Mesendoderm (in vitro differentiated cells): ENCODE measurements around the gene FRAS1.
A peak's percentile ranks its signal among the peaks of the same experiment; 100 is the strongest.

ENCODE experiments used
- DNase-seq: peaks from one replicate; pipeline ENCODE4 v3.0.0; 2013
- H2AK5ac ChIP-seq: 2 replicates; pipeline ENCODE4 v1.6.1; 2013; ENCODE audit warnings: low read length, inconsistent platforms
- H2BK120ac ChIP-seq: 2 replicates; pipeline ENCODE4 v1.6.1; 2013; ENCODE audit warnings: low read depth, mild to moderate bottlenecking, low read length, moderate library complexity, mixed read lengths
- H2BK15ac ChIP-seq: replicated peaks from 2 replicates; pipeline ENCODE4 v1.6.1; 2013; ENCODE audit warnings: low read depth, mild to moderate bottlenecking, moderate library complexity
- H2BK5ac ChIP-seq: 2 replicates; pipeline ENCODE4 v1.6.1; 2013; ENCODE audit warnings: low read length, inconsistent platforms
- H3K18ac ChIP-seq: 2 replicates; pipeline ENCODE4 v1.6.1; 2013; ENCODE audit warnings: mild to moderate bottlenecking, low read length, mixed read lengths
- H3K23ac ChIP-seq: one replicate; pipeline ENCODE4 v1.6.1; 2013; ENCODE audit warnings: low read length
- H3K27ac ChIP-seq: 2 replicates; pipeline ENCODE4 v1.5.1; 2013; ENCODE audit warnings: low read depth, mild to moderate bottlenecking, inconsistent platforms, low read length, moderate library complexity
- H3K27me3 ChIP-seq: 2 replicates; pipeline ENCODE4 v1.6.1; 2013; ENCODE audit warnings: low read length, control low read depth, mild to moderate bottlenecking, inconsistent platforms; ENCODE audit not compliant: insufficient read depth, poor library complexity
- H3K36me3 ChIP-seq: 2 replicates; pipeline ENCODE4 v1.6.1; 2013; ENCODE audit warnings: low read length, inconsistent platforms; ENCODE audit not compliant: control insufficient read depth, insufficient read depth
- H3K4ac ChIP-seq: one replicate; pipeline ENCODE4 v1.6.1; 2013; ENCODE audit warnings: low read depth, mild to moderate bottlenecking, low read length, moderate library complexity
- H3K4me1 ChIP-seq: 2 replicates; pipeline ENCODE4 v1.6.1; 2013; ENCODE audit warnings: low read depth, low read length, inconsistent platforms; ENCODE audit not compliant: control insufficient read depth
- H3K4me2 ChIP-seq: 2 replicates; pipeline ENCODE4 v1.6.1; 2013; ENCODE audit warnings: low read length
- H3K4me3 ChIP-seq: 2 replicates; pipeline ENCODE4 v1.5.1; 2013; ENCODE audit warnings: mild to moderate bottlenecking, low read length
- H3K56ac ChIP-seq: one replicate; pipeline ENCODE4 v1.6.1; 2013; ENCODE audit warnings: low read length
- H3K79me1 ChIP-seq: 2 replicates; pipeline ENCODE4 v1.6.1; 2013; ENCODE audit warnings: low read length, inconsistent platforms
- H3K79me2 ChIP-seq: 2 replicates; pipeline ENCODE4 v1.6.1; 2013; ENCODE audit warnings: mild to moderate bottlenecking, low read length; ENCODE audit not compliant: control insufficient read depth, insufficient read depth
- H3K9ac ChIP-seq: 2 replicates; pipeline ENCODE4 v1.6.1; 2013; ENCODE audit warnings: low read length, inconsistent platforms
- H4K5ac ChIP-seq: one replicate; pipeline ENCODE4 v1.6.1; 2013; ENCODE audit warnings: low read length
- H4K8ac ChIP-seq: one replicate; pipeline ENCODE4 v1.6.1; 2013; ENCODE audit warnings: low read depth, mild to moderate bottlenecking, control low read depth, low read length, moderate library complexity
- WGBS: extraction: QIAGEN DNeasy Blood & Tissue Kit; methylation state at CpG from one replicate; pipeline ENCODE4 v1.1.7; 2013; ENCODE audit warnings: low lambda C conversion rate, missing lambda C conversion rate; ENCODE audit not compliant: insufficient coverage; ENCODE audit errors: extremely low coverage; 5-methylcytosine and 5-hydroxymethylcytosine counted together

Gene FRAS1

GRCh38 chr4:78423790-78424189 is 366.7 kb downstream of the FRAS1 start:
- H3K23ac ChIP-seq: no peak overlapping the region

GRCh38 chr4:78424461-78424860 is 367.3 kb downstream of the FRAS1 start:
- Histone ChIP-seq H3K36me3 (peaks cover 4% of the 10 kb centered on the region), H3K4me2 (no peak overlapping the region), H3K18ac (no peak overlapping the region), H3K4ac (no peak overlapping the region), H3K79me2 (no peaks in the 10 kb centered on the region), H2BK120ac (no peak overlapping the region), H4K5ac (no peak overlapping the region), H3K4me3 (no peak overlapping the region), H3K4me1 (no peaks in the 10 kb centered on the region), H3K79me1 (no peaks in the 10 kb centered on the region), H2BK5ac (no peak overlapping the region), H3K27me3 (no peaks in the 10 kb centered on the region), H4K8ac (no peak overlapping the region), H3K27ac (no peak overlapping the region), H2BK15ac (no peak overlapping the region), H3K56ac (no peak overlapping the region), H2AK5ac (no peak overlapping the region), H3K9ac (no peak overlapping the region), H3K23ac (no peak overlapping the region)
- DNase-seq: no peak

More at GRCh38 chr4:78423790-78424189, 366.7 kb downstream of the FRAS1 start:
- H3K4ac ChIP-seq: no peak overlapping the region
- no peak overlapping the region for H3K56ac ChIP-seq
- no peaks in the 10 kb centered on the region for H3K79me2 ChIP-seq
- no peak overlapping the region for H3K4me2 ChIP-seq
- H3K27me3 ChIP-seq: no peaks in the 10 kb centered on the region
- H3K9ac ChIP-seq: no peak overlapping the region
- H4K5ac ChIP-seq: no peak overlapping the region
- no peak overlapping the region for H2BK120ac ChIP-seq
- H2BK5ac ChIP-seq: no peak overlapping the region
- no peak overlapping the region for H2BK15ac ChIP-seq
- DNase-seq: no peak
- no peaks in the 10 kb centered on the region for H3K4me1 ChIP-seq
- no peak overlapping the region for H2AK5ac ChIP-seq
- no peak overlapping the region for H3K18ac ChIP-seq
- peaks cover 4% of the 10 kb centered on the region for H3K36me3 ChIP-seq
- H3K27ac ChIP-seq: no peak overlapping the region
- no CpG with 5 or more reads among the region's 9 CpGs for WGBS
- no peaks in the 10 kb centered on the region for H3K79me1 ChIP-seq
- no peak overlapping the region for H3K4me3 ChIP-seq
- H4K8ac ChIP-seq: no peak overlapping the region

GRCh38 chr4:78426972-78427371 is 369.8 kb downstream of the FRAS1 start:
- Histone ChIP-seq H3K56ac (no peak overlapping the region), H3K4me1 (no peaks in the 10 kb centered on the region), H4K5ac (no peak overlapping the region), H3K79me2 (no peaks in the 10 kb centered on the region), H3K4ac (no peak overlapping the region), H3K4me2 (no peak overlapping the region), H2BK120ac (no peak overlapping the region), H3K9ac (no peak overlapping the region), H3K27me3 (no peaks in the 10 kb centered on the region), H3K18ac (no peak overlapping the region), H2BK5ac (no peak overlapping the region), H3K23ac (no peak overlapping the region), H3K79me1 (no peaks in the 10 kb centered on the region), H4K8ac (no peak overlapping the region), H2BK15ac (no peak overlapping the region), H3K4me3 (no peak overlapping the region), H3K27ac (no peak overlapping the region), H3K36me3 (peaks cover 7% of the 10 kb centered on the region), H2AK5ac (no peak overlapping the region)
- no CpG with 5 or more reads among the region's 2 CpGs for WGBS
- no peak for DNase-seq

- no CpG with 5 or more reads among the region's 6 CpGs for WGBS
- H3K18ac ChIP-seq: no peak overlapping the region
- H3K27me3 ChIP-seq: no peaks in the 10 kb centered on the region
- no peak overlapping the region for H2AK5ac ChIP-seq
- H3K23ac ChIP-seq: no peak overlapping the region
- H3K79me2 ChIP-seq: no peaks in the 10 kb centered on the region
- no peak overlapping the region for H3K4me3 ChIP-seq
- no peak overlapping the region for H3K4ac ChIP-seq
- H3K27ac ChIP-seq: no peak overlapping the region
- no peak overlapping the region for H2BK5ac ChIP-seq
- H4K5ac ChIP-seq: no peak overlapping the region
- H3K79me1 ChIP-seq: no peaks in the 10 kb centered on the region
- H3K9ac ChIP-seq: no peak overlapping the region
- peaks cover 5% of the 10 kb centered on the region for H3K36me3 ChIP-seq
- H4K8ac ChIP-seq: no peak overlapping the region
- H3K4me2 ChIP-seq: no peak overlapping the region
- no peak for DNase-seq
- H3K4me1 ChIP-seq: no peaks in the 10 kb centered on the region
- H3K56ac ChIP-seq: no peak overlapping the region
- no peak overlapping the region for H2BK120ac ChIP-seq
- H2BK15ac ChIP-seq: no peak overlapping the region
Measured at GRCh38 chr4:78428996-78429395, 371.9 kb downstream of the FRAS1 start.

GRCh38 chr4:78432896-78433295 is 375.8 kb downstream of the FRAS1 start:
- no peak overlapping the region for H3K4me3 ChIP-seq
- peaks cover 5% of the 10 kb centered on the region for H3K36me3 ChIP-seq
- peak; percentile 40 for DNase-seq
- no peaks in the 10 kb centered on the region for H3K79me1 ChIP-seq
- H2BK120ac ChIP-seq: no peak overlapping the region
- peaks cover 3% of the 10 kb centered on the region for H3K4me1 ChIP-seq
- H4K5ac ChIP-seq: no peak overlapping the region
- H3K9ac ChIP-seq: no peak overlapping the region
- no peak overlapping the region for H3K56ac ChIP-seq
- H2BK15ac ChIP-seq: no peak overlapping the region
- H3K27me3 ChIP-seq: no peaks in the 10 kb centered on the region
- no peak overlapping the region for H3K4ac ChIP-seq
- H4K8ac ChIP-seq: no peak overlapping the region
- no peak overlapping the region for H3K18ac ChIP-seq
- no peak overlapping the region for H2AK5ac ChIP-seq
- H3K23ac ChIP-seq: no peak overlapping the region
- no peak overlapping the region for H3K4me2 ChIP-seq
- no peak overlapping the region for H3K27ac ChIP-seq
- H3K79me2 ChIP-seq: no peaks in the 10 kb centered on the region
- no peak overlapping the region for H2BK5ac ChIP-seq

GRCh38 chr4:78437608-78438088 is 380.5 kb downstream of the FRAS1 start:
- no peak overlapping the region for H3K4me3 ChIP-seq

More at GRCh38 chr4:78437608-78438088, 380.5 kb downstream of the FRAS1 start:
- H4K5ac ChIP-seq: no peak overlapping the region
- H4K8ac ChIP-seq: no peak overlapping the region
- DNase-seq: no peak
- peaks cover 3% of the 10 kb centered on the region for H3K4me1 ChIP-seq
- H3K4me2 ChIP-seq: no peak overlapping the region
- no peaks in the 10 kb centered on the region for H3K79me2 ChIP-seq
- H3K56ac ChIP-seq: no peak overlapping the region
- no peak overlapping the region for H3K9ac ChIP-seq
- H3K27ac ChIP-seq: no peak overlapping the region
- H3K18ac ChIP-seq: peak overlapping the region; percentile 60
- no peak overlapping the region for H3K4ac ChIP-seq
- H3K79me1 ChIP-seq: no peaks in the 10 kb centered on the region
- no peak overlapping the region for H2AK5ac ChIP-seq
- H2BK15ac ChIP-seq: no peak overlapping the region
- no peak overlapping the region for H2BK5ac ChIP-seq
- WGBS: no CpG with 5 or more reads among the region's 2 CpGs
- H3K27me3 ChIP-seq: no peaks in the 10 kb centered on the region
- H3K23ac ChIP-seq: no peak overlapping the region
- peaks cover 3% of the 10 kb centered on the region for H3K36me3 ChIP-seq
- H2BK120ac ChIP-seq: no peak overlapping the region
